Epithelial cell of umbilical artery (primary cell): ENCODE data around the gene TMEM184C. TPM values are rescaled to one million over a fixed set of nuclear protein-coding genes. Genes with fewer than 3 reads are reported as not detected.

Experiments
- total RNA-seq: library from RNA; depleted of rRNA; stranded (reverse); fragments of >200 nt; gene quantifications from 2 replicates; pipeline ENCODE4 v1.2.3, GENCODE V29; 2014

TMEM184C gene
- 34.1 and 55.8 TPM in 2 replicates for total RNA-seq

DNA sequence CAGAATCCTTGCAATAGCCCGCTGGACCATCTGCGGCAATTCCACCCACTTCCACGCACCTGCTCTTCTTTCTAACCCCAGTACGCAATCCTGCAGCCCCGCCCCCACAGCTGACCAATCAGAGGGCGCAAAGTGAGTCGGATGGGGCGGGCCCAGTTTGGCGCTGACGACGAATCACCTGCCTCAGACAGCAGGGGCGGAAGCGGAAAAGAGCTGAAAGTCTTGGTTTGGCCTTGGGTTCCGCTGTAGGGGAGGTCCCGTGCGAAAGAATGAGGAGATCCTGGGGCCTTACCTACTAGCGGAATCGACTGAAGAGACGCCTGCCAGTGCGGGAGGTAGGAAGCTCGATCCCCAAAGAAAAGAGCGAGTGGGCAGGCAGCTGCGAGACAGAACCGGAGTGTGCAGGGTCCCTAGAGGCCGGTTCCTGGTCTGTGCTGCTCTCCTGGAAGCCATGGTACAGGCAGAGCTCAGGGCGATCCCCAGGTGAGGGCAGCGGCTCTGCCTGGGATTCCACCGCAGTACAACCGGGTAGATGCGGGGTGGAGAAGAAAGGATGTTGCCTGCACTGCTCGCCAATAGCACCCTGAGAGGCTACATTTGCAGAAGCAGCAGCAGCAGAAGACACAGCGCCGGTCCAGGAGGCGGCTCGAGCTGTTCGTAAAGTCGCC lies at the start of gene TMEM184C:
Gene TMEM184C, plus strand, starts transcription at position 225 of the 668 bp plus-strand sequence. CDS start 560 bp downstream, outside the sequence.

DNA sequence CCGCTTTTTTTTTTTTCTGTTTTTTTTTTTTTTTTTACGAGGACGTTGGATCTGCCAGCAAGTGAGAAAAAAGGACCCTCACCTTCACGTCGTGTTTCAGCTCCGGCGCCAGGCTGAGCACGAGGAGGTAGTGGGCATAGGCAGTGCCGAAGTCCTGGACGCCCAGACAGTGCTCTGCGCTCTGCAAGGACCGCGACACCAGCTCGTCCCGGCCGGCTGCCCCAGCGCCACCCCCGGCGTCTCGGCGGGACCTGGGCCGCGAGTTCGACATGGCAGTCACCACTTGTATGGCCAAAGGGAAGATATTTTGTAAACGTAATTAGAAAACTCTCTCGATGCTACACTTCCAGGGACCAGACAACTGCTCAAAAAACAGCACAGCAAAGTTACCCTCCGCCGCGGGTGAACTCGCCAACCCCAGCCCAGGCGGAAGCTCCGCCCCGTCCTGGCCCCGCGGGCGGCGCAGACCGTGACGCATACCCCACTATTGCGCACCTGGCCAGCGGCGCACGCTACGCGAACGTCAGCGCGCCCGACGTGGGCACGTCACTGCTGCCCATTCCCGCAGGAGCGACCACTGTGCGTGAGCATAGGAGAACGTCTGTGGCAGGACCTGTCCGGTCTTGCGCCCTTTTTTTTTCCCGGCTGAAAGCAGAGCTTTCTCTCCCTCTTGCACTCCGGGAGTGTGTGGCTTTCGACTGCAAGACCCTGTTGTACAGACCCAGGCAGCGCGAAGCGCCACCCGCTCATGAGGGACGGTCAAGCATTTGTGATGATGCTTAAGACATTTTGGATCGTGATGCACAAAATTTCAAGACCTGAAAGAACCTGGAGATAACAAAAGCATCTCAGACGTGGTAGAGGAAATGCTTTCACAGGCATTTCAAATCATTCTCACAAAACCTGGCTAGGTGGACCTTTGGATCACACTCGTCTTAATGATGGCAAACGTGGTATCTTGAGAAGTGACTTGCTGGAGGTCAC lies 66.8 kb downstream of the TMEM184C start, which contains the start of gene PRMT9:
Gene PRMT9, minus strand, starts transcription at position 447 of the 984 bp plus-strand sequence. Its CDS starts 176 bp downstream, at position 271.

Other genes with a start within 250 kb of the TMEM184C start
- not detected in 2 replicates for gene EDNRA, start 136.3 kb upstream of the TMEM184C start, total RNA-seq
- 10.1 and 10.8 TPM in 2 replicates for gene PRMT9, start 66.8 kb downstream of the TMEM184C start, total RNA-seq
- gene ARHGAP10, start 114.7 kb downstream of the TMEM184C start, total RNA-seq = 12.7 and 20.1 TPM in 2 replicates